DND-41 (cell line): Measurements from ENCODE around the gene IGFL1.

Source experiments
- EZH2 ChIP-seq: IDR thresholded peaks from 3 replicates; pipeline ENCODE4 v1.6.1; 2012; ENCODE audit warnings: borderline replicate concordance, low read depth, mild to moderate bottlenecking, moderate library complexity, low read length, inconsistent platforms; ENCODE audit not compliant: severe bottlenecking
- TF ChIP-seq, protein P1 (sequence below): IDR thresholded peaks from 2 replicates; pipeline ENCODE4 v1.5.1; 2012; ENCODE audit warnings: borderline replicate concordance, low read length, moderate library complexity, mild to moderate bottlenecking; ENCODE audit not compliant: poor library complexity, severe bottlenecking; ENCODE audit errors: extremely low read depth

DNA sequence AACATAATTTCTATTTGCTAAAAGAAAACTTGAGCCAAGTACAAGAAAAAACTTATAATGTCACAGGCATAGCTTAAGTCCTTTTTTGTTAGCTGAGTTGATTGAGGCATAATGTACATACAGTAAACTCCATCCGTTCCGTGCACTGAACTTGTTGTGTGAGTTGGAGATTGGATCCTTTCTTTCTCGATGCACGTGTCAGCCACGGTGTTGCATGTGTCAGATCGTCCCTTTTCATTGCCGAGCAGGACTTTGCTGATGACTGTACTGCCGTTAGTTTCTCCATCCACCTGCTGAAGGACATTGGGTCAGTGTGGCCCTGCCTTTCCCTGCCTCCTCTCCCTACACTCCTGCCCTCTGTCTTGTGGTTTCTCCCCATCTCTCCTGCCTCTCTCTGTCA lies 47.1 kb upstream of the IGFL1 start:
- TF ChIP-seq, protein P1, sequence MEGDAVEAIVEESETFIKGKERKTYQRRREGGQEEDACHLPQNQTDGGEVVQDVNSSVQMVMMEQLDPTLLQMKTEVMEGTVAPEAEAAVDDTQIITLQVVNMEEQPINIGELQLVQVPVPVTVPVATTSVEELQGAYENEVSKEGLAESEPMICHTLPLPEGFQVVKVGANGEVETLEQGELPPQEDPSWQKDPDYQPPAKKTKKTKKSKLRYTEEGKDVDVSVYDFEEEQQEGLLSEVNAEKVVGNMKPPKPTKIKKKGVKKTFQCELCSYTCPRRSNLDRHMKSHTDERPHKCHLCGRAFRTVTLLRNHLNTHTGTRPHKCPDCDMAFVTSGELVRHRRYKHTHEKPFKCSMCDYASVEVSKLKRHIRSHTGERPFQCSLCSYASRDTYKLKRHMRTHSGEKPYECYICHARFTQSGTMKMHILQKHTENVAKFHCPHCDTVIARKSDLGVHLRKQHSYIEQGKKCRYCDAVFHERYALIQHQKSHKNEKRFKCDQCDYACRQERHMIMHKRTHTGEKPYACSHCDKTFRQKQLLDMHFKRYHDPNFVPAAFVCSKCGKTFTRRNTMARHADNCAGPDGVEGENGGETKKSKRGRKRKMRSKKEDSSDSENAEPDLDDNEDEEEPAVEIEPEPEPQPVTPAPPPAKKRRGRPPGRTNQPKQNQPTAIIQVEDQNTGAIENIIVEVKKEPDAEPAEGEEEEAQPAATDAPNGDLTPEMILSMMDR: no peak
- no peak for TF ChIP-seq EZH2
